Body of pancreas (tissue), 4 donors: Measurements from ENCODE around the gene RIBC1.

Experiments used
- CTCF ChIP-seq, 7 experiments: fragments of 450-650 bp in 4 of 7; fragments of 200-600 bp in 3 of 7; sonication (generic) in 3 of 7; IDR thresholded peaks; one replicate each; pipeline ENCODE4 v1.5.1; 2016 to 2019; ENCODE audit warnings: antibody characterized with exemption in 7 of 7
- POLR2A ChIP-seq, 3 donors: fragments of 450-650 bp; IDR thresholded peaks; one replicate each; pipeline ENCODE4 v1.6.1; 2016; ENCODE audit warnings: antibody characterized with exemption in 3 of 3, mild to moderate bottlenecking in 2 of 3

- no peak for TF ChIP-seq CTCF (IDR thresholded peaks at IDR 0.05)
- TF ChIP-seq POLR2A (IDR thresholded peaks at IDR 0.05): no peak
Measured at GRCh38 chrX:53476371-53476770, 53.7 kb downstream of the RIBC1 start.
